WERI-Rb-1 (cell line): ENCODE measurements around the gene PNPLA2.

ENCODE experiments used
- DNase-seq: peaks from one replicate; pipeline ENCODE4 v3.0.0-alpha.2; 2020
- H3K27ac ChIP-seq: fragments of 250-450 bp; sonication (Bioruptor Pico); 2 replicates; pipeline ENCODE4 v1.5.1; 2020; ENCODE audit warnings: mild to moderate bottlenecking, moderate library complexity
- H3K27me3 ChIP-seq: fragments of 250-450 bp; sonication (Bioruptor Pico); 2 replicates; pipeline ENCODE4 v1.5.1; 2021; ENCODE audit warnings: mild to moderate bottlenecking, low read depth, moderate library complexity; ENCODE audit not compliant: insufficient read depth, severe bottlenecking
- H3K36me3 ChIP-seq: fragments of 250-450 bp; sonication (Bioruptor Pico); 2 replicates; pipeline ENCODE4 v1.5.1; 2020; ENCODE audit warnings: mild to moderate bottlenecking, moderate library complexity
- H3K4me3 ChIP-seq: 2 replicates; pipeline ENCODE4 v1.5.1; 2011; ENCODE audit warnings: low read depth, mild to moderate bottlenecking, control low read depth, low read length
- H3K9me3 ChIP-seq: fragments of 250-450 bp; sonication (Bioruptor Pico); 2 replicates; pipeline ENCODE4 v1.5.1; 2021; ENCODE audit warnings: mild to moderate bottlenecking, moderate library complexity; ENCODE audit not compliant: severe bottlenecking
- CTCF ChIP-seq: IDR thresholded peaks from 2 replicates; pipeline ENCODE4 v1.5.1; 2011; ENCODE audit warnings: low read depth, mild to moderate bottlenecking, control low read depth, inconsistent platforms, low read length

The PNPLA2 gene

GRCh38 chr11:826836-827145 lies 8.1 kb downstream of the PNPLA2 start:
- TF ChIP-seq CTCF, result no peak
- H3K9me3 ChIP-seq, result no peaks in the 10 kb centered on the region
- peaks cover 29% of the 10 kb centered on the region for H3K36me3 ChIP-seq
- H3K27me3 ChIP-seq, result no peaks in the 10 kb centered on the region
- H3K4me3 ChIP-seq, result peak overlapping the region; percentile 61
- peak overlapping the region; percentile 97 for H3K27ac ChIP-seq
- DNase-seq, result no peak

- Histone ChIP-seq H3K27me3 (no peaks in the 10 kb centered on the region), H3K27ac (peak overlapping the region; percentile 97)
- DNase-seq, result peak; percentile 94
These were observed 8.6 kb downstream of the PNPLA2 start for GRCh38 chr11:827146-827896.

GRCh38 chr11:827897-828192 lies 9.1 kb downstream of the PNPLA2 start, which contains the start of gene CRACR2B:
CRACR2B (plus strand) TSS chr11:827919; CDS start chr11:828608, 689 bp downstream.
- no peak for DNase-seq
- no peak for TF ChIP-seq CTCF
- H3K4me3 ChIP-seq, result peak within 1 kb of the TSS; percentile 61
- H3K9me3 ChIP-seq, result no peaks in the 10 kb centered on the region
- peak within 1 kb of the TSS; percentile 97 for H3K27ac ChIP-seq
- H3K27me3 ChIP-seq, result no peaks in the 10 kb centered on the region
- H3K36me3 ChIP-seq, result peaks cover 21% of the 10 kb centered on the region

More at GRCh38 chr11:827146-827896, 8.6 kb downstream of the PNPLA2 start:
- H3K36me3 ChIP-seq, result peaks cover 23% of the 10 kb centered on the region
- no peaks in the 10 kb centered on the region for H3K9me3 ChIP-seq
- peak overlapping the region; percentile 61 for H3K4me3 ChIP-seq
- TF ChIP-seq CTCF, result 0 out of 2 replicates have a peak, but pooled peaks have one; percentile 11

GRCh38 chr11:828506-829175 lies 9.9 kb downstream of the PNPLA2 start:
- Histone ChIP-seq H3K27me3 (no peaks in the 10 kb centered on the region), H3K27ac (peak overlapping the region; percentile 97), H3K36me3 (peaks cover 20% of the 10 kb centered on the region), H3K9me3 (no peaks in the 10 kb centered on the region), H3K4me3 (peak overlapping the region; percentile 61)
- no peak for TF ChIP-seq CTCF
- DNase-seq, result peak; percentile 74

GRCh38 chr11:829176-829846 lies 10.6 kb downstream of the PNPLA2 start:
- no peak overlapping the region for H3K4me3 ChIP-seq
- no peaks in the 10 kb centered on the region for H3K27me3 ChIP-seq
- H3K27ac ChIP-seq, result peak overlapping the region; percentile 97
- H3K9me3 ChIP-seq, result no peaks in the 10 kb centered on the region
- no peak for TF ChIP-seq CTCF
- DNase-seq, result no peak
- peaks cover 19% of the 10 kb centered on the region for H3K36me3 ChIP-seq
